GM12878 (cell line): ENCODE measurements around the gene HAUS6. TPM values are rescaled to one million over a fixed set of nuclear protein-coding genes. Genes with fewer than 3 reads are reported as not detected.

Source experiments
- ATAC-seq: fragments of 200-7000 bp; cut with Tn5 transposase; 3 replicates; pipeline ENCODE4 v1.9.1; 2020; ENCODE audit warnings: mild to moderate bottlenecking, moderate library complexity
- BruUV-seq: library from RNA; stranded (reverse); fragments of 400-500 nt; replicated peaks from 2 replicates; lab custom pipeline; 2021; lab: Mats Ljungman, UMichigan
- CTCF ChIA-PET: fragments of 300-600 bp; sonication (Branson Sonifier 250); formaldehyde crosslinking; extraction: SDS; loops from one replicate; lab custom pipeline; 2021; ENCODE audit warnings: inconsistent platforms; lab: Yijun Ruan, JAX
- POLR2A ChIA-PET: fragments of 350-600 bp; formaldehyde crosslinking; extraction: SDS; loops from one replicate; lab custom pipeline; 2021; ENCODE audit warnings: inconsistent platforms; lab: Charles Lee
- RAD21 ChIA-PET: fragments of 300-600 bp; sonication (Branson Sonifier 250); formaldehyde crosslinking; loops from one replicate; lab custom pipeline; 2023; ENCODE audit warnings: antibody characterized with exemption; ENCODE audit not compliant: unreplicated experiment; lab: Charles Lee
- SMC1A ChIA-PET: fragments of 300-600 bp; sonication (Branson Sonifier 250); formaldehyde crosslinking; loops from one replicate; lab custom pipeline; 2023; ENCODE audit not compliant: unreplicated experiment, uncharacterized antibody; lab: Charles Lee
- DNase-seq: peaks from one replicate; pipeline ENCODE4 v3.0.0-alpha.2; 2011; ENCODE audit warnings: low read depth, low spot score
- FAIRE-seq: peaks from 3 replicates; lab custom pipeline; 2011; peaks lifted over from hg19 to GRCh38; lab: Jason Lieb, UNC
- H2AFZ ChIP-seq: 2 replicates; pipeline ENCODE4 v1.6.0; 2011; ENCODE audit warnings: low read depth, low read length, control low read depth; ENCODE audit not compliant: control insufficient read depth
- H3K27ac ChIP-seq: 2 replicates; pipeline ENCODE4 v1.5.1; 2011; ENCODE audit warnings: control low read depth; ENCODE audit not compliant: control insufficient read depth, insufficient read depth
- H3K27me3 ChIP-seq, 2 experiments: replicated peaks in 1 of 2; 2 replicates each; pipeline versions ENCODE4 v1.6.0 to v1.6.1; 2011; ENCODE audit warnings: low read length in 1 of 2; ENCODE audit not compliant: control insufficient read depth in 2 of 2, insufficient read depth in 2 of 2
- H3K36me3 ChIP-seq, 2 experiments: 2 replicates each; pipeline ENCODE4 v1.5.1; 2011; ENCODE audit warnings: low read length in 1 of 2; ENCODE audit not compliant: control insufficient read depth in 2 of 2, insufficient read depth in 2 of 2
- H3K4me1 ChIP-seq: 2 replicates; pipeline ENCODE4 v1.6.1; 2011; ENCODE audit warnings: mild to moderate bottlenecking, low read length, moderate library complexity, mixed read lengths; ENCODE audit not compliant: control insufficient read depth, insufficient read depth
- H3K4me2 ChIP-seq: 2 replicates; pipeline ENCODE4 v1.6.0; 2011; ENCODE audit warnings: control low read depth; ENCODE audit not compliant: control insufficient read depth, insufficient read depth
- H3K4me3 ChIP-seq: fragments of 200-600 bp; sonication (generic); 2 replicates; pipeline ENCODE4 v1.5.1; 2016
- H3K79me2 ChIP-seq: 2 replicates; pipeline ENCODE4 v1.6.0; 2011; ENCODE audit warnings: low read length; ENCODE audit not compliant: control insufficient read depth, insufficient read depth
- H3K9ac ChIP-seq: 2 replicates; pipeline ENCODE4 v1.8.0; 2011; ENCODE audit warnings: low read length, control low read depth, mixed read lengths; ENCODE audit not compliant: control insufficient read depth, insufficient read depth
- H3K9me3 ChIP-seq: replicated peaks from 3 replicates; pipeline ENCODE4 v1.5.1; 2011; ENCODE audit warnings: mild to moderate bottlenecking, low read length; ENCODE audit not compliant: control insufficient read depth, insufficient read depth
- H4K20me1 ChIP-seq: 2 replicates; pipeline ENCODE4 v1.6.0; 2011; ENCODE audit not compliant: control insufficient read depth, insufficient read depth
- GABPA ChIP-seq: IDR thresholded peaks from 2 replicates; pipeline ENCODE4 v1.6.1; 2014; ENCODE audit warnings: antibody characterized with exemption, low read depth, mild to moderate bottlenecking, inconsistent platforms
- KLF5 ChIP-seq: fragments of 450-650 bp; IDR thresholded peaks from 2 replicates; pipeline ENCODE4 v1.6.1; 2014; ENCODE audit warnings: mild to moderate bottlenecking; ENCODE audit not compliant: partially characterized antibody
- MTA3 ChIP-seq: IDR thresholded peaks from 2 replicates; pipeline ENCODE4 v1.6.1; 2012; ENCODE audit warnings: low read length, inconsistent platforms, borderline replicate concordance
- MYB ChIP-seq: fragments of 150-350 bp; IDR thresholded peaks from 2 replicates; pipeline ENCODE4 v1.6.1; 2014; ENCODE audit warnings: mild to moderate bottlenecking, low read depth, low read length, borderline replicate concordance
- NKRF ChIP-seq: fragments of 450-650 bp; conservative IDR thresholded peaks from 2 replicates; pipeline ENCODE4 v1.6.1; 2017; ENCODE audit warnings: mild to moderate bottlenecking, moderate library complexity
- PAX5 ChIP-seq: IDR thresholded peaks from 2 replicates; pipeline ENCODE4 v1.6.1; 2011; ENCODE audit warnings: low read depth, low read length, borderline replicate concordance
- RAD21 ChIP-seq: IDR thresholded peaks from 2 replicates; pipeline ENCODE4 v1.6.1; 2011; ENCODE audit warnings: mild to moderate bottlenecking, low read depth, low read length, moderate library complexity; ENCODE audit not compliant: insufficient read depth
- RAD51 ChIP-seq: fragments of 450-650 bp; IDR thresholded peaks from 2 replicates; pipeline ENCODE4 v1.6.1; 2016; ENCODE audit warnings: moderate library complexity, mild to moderate bottlenecking, inconsistent platforms
- SP1 ChIP-seq: IDR thresholded peaks from one replicate; pipeline ENCODE4 v1.6.1; 2011; ENCODE audit warnings: low read depth, low read length
- WGBS: methylation state at CpG from one replicate; pipeline ENCODE4 v1.1.6; 2016; ENCODE audit warnings: low lambda C conversion rate; ENCODE audit not compliant: insufficient replicate concordance, insufficient coverage; ENCODE audit errors: missing lambda C conversion rate; 5-methylcytosine and 5-hydroxymethylcytosine counted together
- in situ Hi-C: fragments of 300-500 bp; cut with MboI; formaldehyde crosslinking; loops from 9 replicates; pipeline ENCODE4 v1.14.3; 2018; ENCODE audit warnings: mixed read lengths
- intact Hi-C: fragments of 100-400 bp; cut with micrococcal nuclease; formaldehyde crosslinking; loops from one replicate; pipeline ENCODE4 v1.14.2; 2022; ENCODE audit not compliant: unreplicated experiment
- polyA plus RNA-seq, 11 experiments: library from polyadenylated mRNA; depleted of rRNA in 4 of 11; unstranded in 6 of 11; stranded (reverse) in 5 of 11; fragments of >200 nt; fragmentation: Nextera tagmentation in 4 of 11; fragmentation: Illumina TruSeq in 1 of 11; extraction: Ambion mirVana in 4 of 11; extraction: Trizol in 1 of 11; gene quantifications; 1 replicate in 1 of 11; 2 replicates in 10 of 11; pipeline versions ENCODE4 v1.2.1 to v1.2.3, GENCODE V29; 2011 to 2016; ENCODE audit warnings: inconsistent platforms in 2 of 11, missing spikeins in 2 of 11, low read depth in 1 of 11
- total RNA-seq, 4 experiments: library from RNA; depleted of rRNA in 3 of 4; stranded (reverse); fragments of >200 nt in 3 of 4; fragmentation: Illumina TruSeq in 1 of 4; extraction: Trizol in 1 of 4; gene quantifications; 2 replicates each; pipeline versions ENCODE4 v1.2.1 to v1.2.3, GENCODE V29; 2013 to 2021
- TF ChIP-seq, protein P1 (sequence below): IDR thresholded peaks from 2 replicates; pipeline ENCODE4 v1.6.1; 2011; ENCODE audit warnings: low read depth, mild to moderate bottlenecking, low read length, moderate library complexity, borderline replicate concordance; ENCODE audit errors: extremely low read depth

Gene HAUS6
- total and polyA plus RNA-seq, 10 of the 15 experiments (the other 5 are each of a cell fraction or from before 2014, with no cell fraction given): 7.1 to 26.8 (median 16.0) TPM

DNA sequence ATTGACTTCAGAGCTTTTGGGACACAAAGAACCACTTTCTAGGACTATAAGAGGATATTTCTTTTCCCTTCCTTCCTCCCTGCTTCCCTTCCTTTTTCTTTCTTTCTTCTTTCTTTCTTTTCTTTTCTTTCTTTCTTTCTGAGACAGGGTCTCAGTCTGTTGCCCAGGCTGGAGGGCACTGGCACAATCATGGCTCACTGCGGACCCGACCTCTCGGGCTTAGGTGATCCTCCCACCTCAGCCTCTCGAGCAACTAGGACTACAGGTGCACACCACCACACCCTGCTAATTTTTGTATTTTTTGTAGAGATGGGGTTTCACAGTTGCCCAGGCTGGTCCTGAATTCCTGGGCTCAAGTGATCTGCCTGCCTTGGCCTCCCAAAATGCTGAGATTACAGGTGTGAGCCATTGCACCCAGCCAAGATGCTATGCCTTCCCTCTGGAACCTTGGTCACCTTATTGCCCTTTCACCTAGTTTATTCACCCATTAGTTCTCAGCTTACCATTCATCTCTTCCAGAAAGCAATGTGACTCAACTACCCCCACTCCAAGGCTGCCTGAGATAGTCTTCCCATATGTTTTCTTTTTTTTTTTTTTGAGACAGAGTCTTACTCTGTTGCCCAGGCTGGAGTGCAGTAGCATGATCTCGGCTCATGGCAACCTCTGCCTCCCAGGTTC is 14.5 kb upstream of the HAUS6 start (continued):
- TF ChIP-seq RAD51 (no peak), SP1 (no peak), KLF5 (no peak), RAD21 (no peak), MTA3 (no peak), MYB (no peak), NKRF (no peak)

GRCh38 chr9:19116107-19116790 is 13.5 kb upstream of the HAUS6 start:
- Histone ChIP-seq H3K9me3 (no peaks in the 10 kb centered on the region), H3K4me3 (no peak overlapping the region), H3K9ac (no peak overlapping the region), H4K20me1 (no peaks in the 10 kb centered on the region), H3K27ac (no peak overlapping the region), H3K4me2 (no peak overlapping the region), H3K79me2 (no peaks in the 10 kb centered on the region), H3K27me3 (no peaks in the 10 kb centered on the region), H2AFZ (no peak overlapping the region), H3K4me1 (no peaks in the 10 kb centered on the region), H3K36me3 (peaks cover 5 to 38% of the 10 kb centered on the region in 2 experiments)
- ChIA-PET CTCF (interaction anchor here (1.5 kb wide), 3 partner anchors 10 to 31 kb away, joined by 3 to 4 read pairs (median 3); no protein-coding TSS in a partner anchor), POLR2A (interaction anchor here (0.6 to 1.2 kb wide), 2 partner anchors 10 to 15 kb away, joined by 3 read pairs; no protein-coding TSS in a partner anchor), SMC1A (interaction anchor here (1.0 to 1.2 kb wide), 3 partner anchors 13 to 30 kb away, joined by 3 to 4 read pairs (median 3); no protein-coding TSS in a partner anchor), RAD21 (no interaction called here)
- no peak for ATAC-seq
- DNase-seq: no peak
- in situ Hi-C loops: no loop called here
- TF ChIP-seq GABPA (no peak), PAX5 (no peak), NKRF (no peak)
- TF ChIP-seq, protein P1, sequence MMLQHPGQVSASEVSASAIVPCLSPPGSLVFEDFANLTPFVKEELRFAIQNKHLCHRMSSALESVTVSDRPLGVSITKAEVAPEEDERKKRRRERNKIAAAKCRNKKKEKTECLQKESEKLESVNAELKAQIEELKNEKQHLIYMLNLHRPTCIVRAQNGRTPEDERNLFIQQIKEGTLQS: no peak
- intact Hi-C loops: no loop called here
- BruUV-seq: TSS peak; percentile 46
- 91% methylated on average over 10 of the region's 10 CpGs for WGBS
- no peak for FAIRE-seq
